GM12872 (cell line): ENCODE measurements around the gene TXLNB.

Source experiments
- TF ChIP-seq, protein P1 (sequence below): IDR thresholded peaks from 3 replicates; pipeline ENCODE4 v1.5.1; 2011; ENCODE audit warnings: low read depth, mild to moderate bottlenecking, low read length, moderate library complexity; ENCODE audit not compliant: insufficient read depth

TXLNB gene

GRCh38 chr6:139324301-139324555 is 32.4 kb upstream of the TXLNB start:
- TF ChIP-seq, protein P1, sequence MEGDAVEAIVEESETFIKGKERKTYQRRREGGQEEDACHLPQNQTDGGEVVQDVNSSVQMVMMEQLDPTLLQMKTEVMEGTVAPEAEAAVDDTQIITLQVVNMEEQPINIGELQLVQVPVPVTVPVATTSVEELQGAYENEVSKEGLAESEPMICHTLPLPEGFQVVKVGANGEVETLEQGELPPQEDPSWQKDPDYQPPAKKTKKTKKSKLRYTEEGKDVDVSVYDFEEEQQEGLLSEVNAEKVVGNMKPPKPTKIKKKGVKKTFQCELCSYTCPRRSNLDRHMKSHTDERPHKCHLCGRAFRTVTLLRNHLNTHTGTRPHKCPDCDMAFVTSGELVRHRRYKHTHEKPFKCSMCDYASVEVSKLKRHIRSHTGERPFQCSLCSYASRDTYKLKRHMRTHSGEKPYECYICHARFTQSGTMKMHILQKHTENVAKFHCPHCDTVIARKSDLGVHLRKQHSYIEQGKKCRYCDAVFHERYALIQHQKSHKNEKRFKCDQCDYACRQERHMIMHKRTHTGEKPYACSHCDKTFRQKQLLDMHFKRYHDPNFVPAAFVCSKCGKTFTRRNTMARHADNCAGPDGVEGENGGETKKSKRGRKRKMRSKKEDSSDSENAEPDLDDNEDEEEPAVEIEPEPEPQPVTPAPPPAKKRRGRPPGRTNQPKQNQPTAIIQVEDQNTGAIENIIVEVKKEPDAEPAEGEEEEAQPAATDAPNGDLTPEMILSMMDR, result no peak

GRCh38 chr6:139323511-139324300 is 31.9 kb upstream of the TXLNB start:
- TF ChIP-seq, protein P1, result no peak

- TF ChIP-seq, protein P1, result no peak
Observed at GRCh38 chr6:139320081-139320480, 28.3 kb upstream of the TXLNB start.

DNA sequence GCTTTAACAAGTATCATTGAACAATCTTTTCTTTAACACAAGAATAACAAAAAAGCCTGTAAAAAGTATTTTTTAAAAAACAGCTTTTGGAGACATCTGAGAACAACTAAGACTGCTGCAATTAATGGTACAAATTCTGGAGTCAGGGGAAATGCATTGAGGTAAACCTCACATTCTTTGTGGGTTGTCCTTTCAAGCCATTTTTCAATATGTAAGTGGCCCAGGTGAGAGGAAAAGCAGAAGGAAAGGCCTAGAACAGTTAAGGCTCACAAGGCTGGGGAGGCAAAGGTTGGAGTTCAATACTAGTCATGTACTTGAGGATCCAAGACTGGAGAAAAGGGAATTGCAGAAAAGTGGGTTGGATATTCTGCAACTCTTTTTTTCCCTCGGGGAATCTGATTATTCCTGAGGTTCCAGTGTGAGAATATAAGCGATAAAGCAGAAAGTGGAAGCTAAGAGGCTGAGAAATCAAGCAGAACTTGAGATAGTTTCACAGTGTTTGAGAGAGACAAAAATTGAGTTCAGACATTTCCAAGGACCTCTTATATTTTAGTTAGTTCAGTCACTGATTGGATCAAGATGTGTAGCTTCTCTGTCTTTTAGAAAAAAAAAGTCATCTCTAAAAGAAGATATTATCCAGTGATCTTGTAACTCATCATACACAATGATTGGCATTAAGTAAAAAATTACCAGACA is 25.0 kb upstream of the TXLNB start:
- TF ChIP-seq, protein P1, result no peak

- TF ChIP-seq, protein P1, result no peak
Observed at GRCh38 chr6:139313784-139314545, 22.2 kb upstream of the TXLNB start.

GRCh38 chr6:139313229-139313628 is 21.4 kb upstream of the TXLNB start:
- TF ChIP-seq, protein P1, result no peak

DNA sequence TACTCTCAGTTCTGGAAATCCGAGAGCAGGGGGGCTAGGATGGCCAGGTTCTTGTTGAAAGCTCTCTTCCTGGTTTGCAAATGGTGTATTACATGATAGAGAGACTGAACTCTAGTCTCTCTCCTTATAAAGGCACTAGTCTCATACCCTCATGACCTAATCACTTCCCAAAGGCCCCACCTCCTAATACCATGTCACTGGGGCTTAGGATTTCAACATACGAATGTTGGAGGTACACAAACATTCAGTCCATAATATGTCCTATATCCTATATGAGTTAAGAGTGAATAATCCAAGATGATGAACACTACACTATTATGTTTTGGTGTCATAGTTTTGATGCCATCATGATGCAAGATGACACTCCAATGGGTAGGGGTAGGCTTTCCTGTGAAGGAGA is 20.0 kb upstream of the TXLNB start:
- TF ChIP-seq, protein P1, result no peak
